Lower leg skin (tissue), 3 donors: ENCODE data around the gene FGD6.

ENCODE experiments used
- POLR2A ChIP-seq, 2 donors: fragments of 450-650 bp; IDR thresholded peaks; one replicate each; pipeline ENCODE4 v1.6.1; 2016 to 2017; ENCODE audit warnings: antibody characterized with exemption in 2 of 2, mild to moderate bottlenecking in 1 of 2, moderate library complexity in 1 of 2
- TF ChIP-seq, protein P1 (sequence below), 3 donors: fragments of 450-650 bp; IDR thresholded peaks; one replicate each; pipeline ENCODE4 v1.5.1; 2016; ENCODE audit warnings: antibody characterized with exemption in 3 of 3, mild to moderate bottlenecking in 3 of 3, moderate library complexity in 2 of 3

DNA sequence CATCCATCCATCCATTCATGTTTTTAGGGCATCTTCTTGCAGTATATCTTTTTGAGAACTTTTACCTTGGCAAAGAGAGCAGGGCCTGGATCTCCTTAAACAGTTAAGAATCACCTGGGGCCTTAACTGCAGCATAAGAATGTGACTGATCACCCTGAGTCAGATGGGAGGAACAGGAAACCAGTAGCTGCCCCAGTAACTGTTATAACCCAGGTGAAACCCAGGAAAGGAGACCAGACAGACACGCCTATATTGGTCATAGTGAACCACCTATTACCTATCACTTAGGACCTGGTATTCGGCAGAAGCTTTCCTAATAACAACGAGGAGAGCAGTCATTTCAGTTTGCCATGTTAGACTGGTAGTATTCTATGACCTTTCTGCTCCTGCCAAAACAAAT lies 100.5 kb downstream of the FGD6 start:
- TF ChIP-seq, protein P1, sequence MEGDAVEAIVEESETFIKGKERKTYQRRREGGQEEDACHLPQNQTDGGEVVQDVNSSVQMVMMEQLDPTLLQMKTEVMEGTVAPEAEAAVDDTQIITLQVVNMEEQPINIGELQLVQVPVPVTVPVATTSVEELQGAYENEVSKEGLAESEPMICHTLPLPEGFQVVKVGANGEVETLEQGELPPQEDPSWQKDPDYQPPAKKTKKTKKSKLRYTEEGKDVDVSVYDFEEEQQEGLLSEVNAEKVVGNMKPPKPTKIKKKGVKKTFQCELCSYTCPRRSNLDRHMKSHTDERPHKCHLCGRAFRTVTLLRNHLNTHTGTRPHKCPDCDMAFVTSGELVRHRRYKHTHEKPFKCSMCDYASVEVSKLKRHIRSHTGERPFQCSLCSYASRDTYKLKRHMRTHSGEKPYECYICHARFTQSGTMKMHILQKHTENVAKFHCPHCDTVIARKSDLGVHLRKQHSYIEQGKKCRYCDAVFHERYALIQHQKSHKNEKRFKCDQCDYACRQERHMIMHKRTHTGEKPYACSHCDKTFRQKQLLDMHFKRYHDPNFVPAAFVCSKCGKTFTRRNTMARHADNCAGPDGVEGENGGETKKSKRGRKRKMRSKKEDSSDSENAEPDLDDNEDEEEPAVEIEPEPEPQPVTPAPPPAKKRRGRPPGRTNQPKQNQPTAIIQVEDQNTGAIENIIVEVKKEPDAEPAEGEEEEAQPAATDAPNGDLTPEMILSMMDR (IDR thresholded peaks at IDR 0.05) = no peak
- no peak for TF ChIP-seq POLR2A (IDR thresholded peaks at IDR 0.05)
